Measurements from ENCODE around the gene COL3A1.

Gene COL3A1

DNA sequence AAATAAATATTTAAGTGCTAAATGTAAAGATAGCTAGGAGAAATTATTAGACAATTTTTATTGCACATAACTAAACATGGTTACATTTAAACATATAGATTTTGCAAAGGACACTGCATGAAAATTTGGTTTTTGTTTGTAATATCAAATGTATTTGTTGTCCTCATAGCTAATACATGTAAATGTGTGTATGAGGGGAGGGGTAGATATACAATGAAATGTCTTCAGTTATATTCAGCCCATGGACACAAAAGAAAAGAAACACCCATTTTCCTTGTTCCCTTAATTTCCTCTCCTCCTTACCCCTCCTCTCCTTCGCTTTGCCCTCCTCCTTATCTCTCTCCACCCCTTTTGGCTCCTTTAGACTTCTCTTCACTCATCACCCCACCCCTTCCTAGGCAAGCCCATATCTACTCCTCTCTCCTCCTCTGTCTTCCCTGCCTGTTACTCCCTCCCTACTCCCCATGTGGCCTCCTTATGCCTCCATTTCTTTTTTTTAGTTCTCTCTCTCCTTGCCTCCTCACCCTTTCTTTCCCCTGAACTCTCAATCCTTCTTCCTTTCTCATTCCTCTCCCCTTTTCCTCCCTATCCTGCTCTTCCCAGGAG, 1.4 kb downstream of the COL3A1 start:
- DNase-seq (ENCODE audit: low read depth in 2 of 2), result no peak

DNA sequence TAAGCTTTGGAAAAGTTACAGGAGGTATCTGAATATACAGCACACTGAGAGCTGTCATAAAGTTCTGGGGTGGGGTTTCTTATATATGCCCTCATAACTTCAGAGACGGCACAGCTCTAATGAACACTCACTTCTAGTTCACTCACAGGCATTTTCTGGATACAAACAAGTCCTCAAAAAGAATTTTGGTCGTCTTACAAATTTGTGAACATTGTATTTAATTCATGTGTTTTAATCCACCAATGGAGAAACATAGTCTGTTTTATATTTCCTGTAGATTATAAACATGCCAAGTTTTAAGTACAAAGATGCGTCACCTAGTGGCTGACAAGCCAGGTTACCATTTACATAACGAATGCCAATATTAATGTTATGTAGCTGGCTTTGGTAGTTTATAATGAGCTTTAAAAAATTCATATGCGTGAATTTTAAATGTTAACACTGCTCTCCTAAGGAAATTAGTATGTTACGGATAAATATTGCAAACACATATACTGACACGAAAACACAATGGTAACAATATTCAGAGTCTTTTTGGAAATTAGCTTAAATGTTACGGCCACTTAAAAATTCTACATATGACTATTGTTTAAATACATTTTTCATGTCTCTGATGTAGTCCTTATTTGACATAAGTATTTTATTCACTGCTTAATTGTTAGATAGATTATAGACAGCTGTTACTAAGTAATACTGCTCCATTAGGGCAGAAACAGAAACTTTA, 2.5 kb downstream of the COL3A1 start:
- no peak for DNase-seq (ENCODE audit: low read depth in 2 of 2)

DNA sequence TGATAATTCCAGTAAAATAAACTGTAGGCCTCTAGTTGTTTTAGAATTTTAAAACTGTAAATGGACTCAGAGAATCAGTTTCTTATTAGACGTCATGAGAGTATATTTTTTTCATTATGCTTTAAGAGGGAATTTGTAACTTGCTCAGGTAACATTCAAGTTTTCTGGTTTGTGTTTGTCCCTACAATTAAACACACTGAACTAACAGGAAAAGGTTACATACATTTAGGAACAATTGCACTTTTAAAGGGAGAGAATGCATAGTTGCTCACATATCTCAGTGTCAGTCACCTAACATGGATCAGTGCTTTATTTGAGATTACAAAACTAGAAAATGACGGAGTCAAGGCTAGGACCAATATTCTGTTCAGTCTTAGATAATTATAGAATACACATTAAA, 3.1 kb downstream of the COL3A1 start:
- no peak for DNase-seq (ENCODE audit: low read depth in 2 of 2)

DNA sequence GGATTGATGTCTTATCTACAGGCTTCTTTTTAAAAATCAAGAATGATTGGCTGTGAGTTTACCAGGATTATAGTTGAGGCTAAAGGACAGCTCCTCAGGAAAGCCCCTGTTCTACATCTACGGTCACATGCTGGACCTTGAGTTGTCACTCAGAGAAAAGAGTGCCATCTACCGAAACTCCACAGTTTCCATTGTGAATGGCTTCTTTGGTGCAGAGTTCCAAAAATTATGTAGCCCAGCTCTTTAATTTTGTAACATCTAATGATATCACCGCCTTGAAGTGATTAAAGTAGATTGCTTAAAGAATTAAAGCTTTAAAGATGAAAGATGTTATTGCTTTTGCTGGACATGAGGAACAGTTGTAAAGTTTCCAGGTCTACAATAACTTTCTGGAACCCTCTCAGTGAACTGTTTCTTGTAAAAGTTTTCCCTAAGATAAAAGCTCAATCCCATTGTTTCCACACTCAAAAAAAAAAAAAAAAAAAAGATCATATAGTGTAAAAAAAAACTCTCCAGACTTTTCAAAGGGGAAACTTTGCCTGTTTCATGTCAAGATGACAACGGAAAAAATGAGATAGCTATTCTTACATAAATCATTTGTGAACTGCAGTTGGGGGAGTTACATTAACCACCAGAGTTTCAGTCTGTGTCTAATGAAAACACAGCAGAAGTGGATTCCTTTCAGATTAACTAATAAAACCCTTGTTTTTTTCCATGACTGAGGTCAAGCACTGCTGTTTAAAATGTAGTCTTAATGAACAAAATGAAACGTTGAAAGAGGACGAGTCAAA, 4.3 kb downstream of the COL3A1 start:
- DNase-seq (ENCODE audit: low read depth in 2 of 2), result no peak

DNA sequence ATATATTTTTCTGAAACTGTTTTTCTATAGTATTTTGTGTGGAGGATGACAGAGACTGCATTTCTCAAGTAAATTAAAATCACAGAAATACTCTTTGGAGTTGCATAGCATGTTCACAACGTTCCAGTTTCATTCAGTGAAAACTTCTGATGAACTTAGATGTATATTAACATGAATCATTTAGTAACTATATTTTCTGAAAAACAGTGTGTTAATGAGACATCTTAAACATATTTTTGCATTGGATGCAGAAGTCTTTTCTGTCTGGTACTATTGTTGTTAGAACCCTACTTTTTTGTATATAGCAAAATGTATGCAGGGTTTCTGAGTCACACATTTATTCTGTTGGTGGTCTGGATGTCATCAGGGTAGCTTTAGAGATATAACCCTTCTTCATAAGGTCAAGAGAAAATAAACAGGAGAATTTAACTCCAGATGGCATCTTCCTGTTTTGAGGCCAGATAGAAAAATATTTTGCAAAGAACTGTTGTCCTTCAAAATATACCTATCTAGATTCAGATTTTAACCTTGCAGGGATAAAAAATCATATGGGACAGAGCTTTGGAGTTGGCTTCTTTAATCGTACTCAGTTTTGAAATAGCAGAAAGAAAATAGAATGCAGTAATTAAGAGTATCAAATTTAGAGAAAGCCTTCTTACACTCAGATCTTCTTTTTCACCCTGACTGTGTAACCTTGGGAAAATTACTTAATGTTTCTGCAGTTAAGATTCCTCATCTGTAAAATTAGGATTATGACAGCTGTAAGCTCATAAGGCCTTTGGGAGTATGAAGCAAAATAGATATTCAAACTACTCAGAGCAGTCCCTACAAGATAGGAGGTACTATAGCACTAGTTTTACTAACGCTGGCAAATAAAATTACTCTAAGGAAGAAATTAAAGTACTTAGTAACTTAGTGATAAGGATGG, 5.3 kb downstream of the COL3A1 start:
- no peak for DNase-seq (ENCODE audit: low read depth in 2 of 2)

DNA sequence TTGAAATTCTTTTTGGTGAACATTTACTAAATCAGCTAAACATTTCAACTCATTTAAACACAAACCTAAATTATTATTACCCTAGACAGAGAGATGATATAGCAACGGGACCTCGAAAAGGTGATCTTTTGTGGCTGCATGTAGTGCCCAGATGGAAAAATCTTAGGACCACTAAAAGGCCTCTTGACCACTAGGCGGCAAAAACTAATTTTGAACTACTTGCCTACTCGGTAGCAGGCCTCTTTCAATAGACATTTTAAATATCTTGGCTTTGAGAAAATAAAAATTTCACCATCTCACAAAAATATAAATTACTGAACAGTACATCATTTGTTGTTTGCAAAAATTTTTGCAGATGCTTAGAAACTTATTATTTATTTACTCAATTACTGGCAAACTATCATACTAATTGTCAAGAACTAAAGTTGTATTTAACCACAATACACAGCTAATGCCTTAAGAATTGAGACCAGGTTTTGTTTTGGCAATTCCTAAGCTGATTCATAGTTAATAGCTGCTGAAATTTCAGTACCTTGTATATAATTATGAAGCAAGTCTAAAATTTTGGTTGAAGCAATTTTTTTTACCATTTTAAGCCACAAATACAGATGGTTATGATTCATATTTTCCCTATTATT, 9.4 kb downstream of the COL3A1 start:
- DNase-seq (ENCODE audit: low read depth in 2 of 2), result no peak

DNA sequence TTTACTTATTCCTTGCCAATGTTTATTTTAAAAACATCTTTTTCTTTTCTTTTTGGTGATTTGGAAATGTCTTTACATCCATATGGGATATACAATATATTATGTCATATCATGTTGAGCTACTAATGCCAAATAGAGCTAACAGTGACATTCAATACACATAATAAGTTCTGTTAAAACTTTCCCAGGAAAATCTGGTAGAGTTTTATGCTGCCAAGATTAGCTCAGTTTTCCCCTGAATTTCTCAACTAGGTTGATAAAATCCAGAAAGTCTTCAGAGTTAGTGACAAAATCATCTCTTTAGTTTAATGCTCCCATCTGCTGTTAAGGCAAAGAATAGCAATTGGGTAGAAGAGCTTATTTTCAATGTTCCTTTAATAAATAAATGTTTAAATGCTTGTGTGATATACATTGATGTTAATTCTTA, 9.9 kb downstream of the COL3A1 start:
- DNase-seq (ENCODE audit: low read depth in 2 of 2), result no peak

DNA sequence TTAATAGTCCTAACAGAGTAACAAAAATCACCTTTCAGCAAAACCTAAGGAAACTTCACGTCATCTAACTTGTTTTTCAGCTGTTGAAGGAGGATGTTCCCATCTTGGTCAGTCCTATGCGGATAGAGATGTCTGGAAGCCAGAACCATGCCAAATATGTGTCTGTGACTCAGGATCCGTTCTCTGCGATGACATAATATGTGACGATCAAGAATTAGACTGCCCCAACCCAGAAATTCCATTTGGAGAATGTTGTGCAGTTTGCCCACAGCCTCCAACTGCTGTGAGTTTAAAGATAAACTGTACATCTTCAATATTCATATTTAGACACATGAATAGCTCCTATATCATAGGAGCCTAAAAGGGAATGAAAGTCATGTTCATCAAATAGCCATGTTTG, 10.5 kb downstream of the COL3A1 start:
- DNase-seq (ENCODE audit: low read depth in 2 of 2), result no peak

DNA sequence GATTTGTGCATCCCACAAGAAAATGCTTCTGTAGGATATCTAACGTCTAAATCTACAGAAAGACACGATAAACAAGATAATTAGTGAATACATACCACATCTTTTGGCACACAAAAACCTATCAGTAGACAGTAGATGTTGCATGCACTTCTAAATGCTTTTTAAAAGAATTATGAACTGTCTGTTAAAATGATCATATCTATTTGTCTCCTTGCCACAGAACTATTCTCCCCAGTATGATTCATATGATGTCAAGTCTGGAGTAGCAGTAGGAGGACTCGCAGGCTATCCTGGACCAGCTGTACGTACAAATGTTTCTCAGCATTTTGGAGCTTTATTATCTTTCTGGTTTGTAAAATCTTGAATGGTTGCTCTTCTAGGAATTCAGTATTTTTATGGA, 12.7 kb downstream of the COL3A1 start:
- DNase-seq (ENCODE audit: low read depth in 2 of 2), result no peak

DNA sequence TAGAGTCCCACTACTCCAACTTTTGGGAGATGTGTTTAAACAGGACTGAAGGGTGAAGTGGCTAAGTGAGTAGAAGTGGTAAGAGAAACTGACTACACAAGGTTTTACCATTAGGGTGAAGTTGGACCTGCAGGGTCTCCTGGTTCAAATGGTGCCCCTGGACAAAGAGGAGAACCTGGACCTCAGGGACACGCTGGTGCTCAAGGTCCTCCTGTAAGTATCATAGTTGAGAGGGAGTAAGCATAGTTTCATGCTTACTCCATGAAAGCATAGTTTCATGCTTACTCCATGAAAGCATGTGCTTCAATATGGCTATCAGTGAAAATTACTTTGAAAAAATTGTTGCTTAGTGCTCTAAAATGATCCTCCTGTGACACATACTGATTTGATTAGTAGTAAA, 19.1 kb downstream of the COL3A1 start:
- DNase-seq (ENCODE audit: low read depth in 2 of 2), result no peak

DNA sequence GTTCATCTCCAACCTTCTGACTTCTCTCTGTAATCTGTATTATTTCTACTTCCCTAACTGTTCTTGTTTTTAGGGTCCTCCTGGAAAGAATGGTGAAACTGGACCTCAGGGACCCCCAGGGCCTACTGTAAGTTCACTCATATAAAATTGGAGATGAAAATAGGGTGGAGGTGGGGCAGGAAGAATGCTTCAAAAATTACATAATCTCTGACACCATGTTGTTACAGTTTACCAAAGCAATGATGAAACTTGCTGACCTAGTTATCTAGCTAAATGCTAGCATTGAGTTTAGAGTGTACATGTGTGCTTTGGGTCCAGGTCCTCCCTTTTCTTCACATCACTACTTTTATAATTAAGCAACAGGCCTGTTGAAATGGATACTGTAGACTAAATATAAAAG, 23.1 kb downstream of the COL3A1 start:
- DNase-seq (ENCODE audit: low read depth in 2 of 2), result no peak

DNA sequence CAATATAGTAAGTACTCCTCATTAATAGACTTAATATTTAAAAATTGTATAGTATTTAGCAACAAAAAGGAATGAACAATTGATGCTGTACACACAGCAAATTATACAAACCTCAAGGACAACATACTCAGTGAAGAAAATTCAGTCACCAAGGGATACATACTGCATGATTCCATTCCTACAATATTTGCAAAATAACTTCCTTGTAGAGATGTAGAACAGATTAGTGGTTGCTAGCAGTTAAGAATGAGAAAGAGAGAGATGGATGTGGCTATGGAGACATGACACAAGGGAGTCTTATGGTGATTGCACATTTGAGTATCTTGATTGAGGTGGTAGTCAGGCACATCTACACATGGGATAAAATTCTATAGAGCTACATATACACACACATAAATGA, 26.0 kb downstream of the COL3A1 start:
- no peak for DNase-seq (ENCODE audit: low read depth in 2 of 2)

DNA sequence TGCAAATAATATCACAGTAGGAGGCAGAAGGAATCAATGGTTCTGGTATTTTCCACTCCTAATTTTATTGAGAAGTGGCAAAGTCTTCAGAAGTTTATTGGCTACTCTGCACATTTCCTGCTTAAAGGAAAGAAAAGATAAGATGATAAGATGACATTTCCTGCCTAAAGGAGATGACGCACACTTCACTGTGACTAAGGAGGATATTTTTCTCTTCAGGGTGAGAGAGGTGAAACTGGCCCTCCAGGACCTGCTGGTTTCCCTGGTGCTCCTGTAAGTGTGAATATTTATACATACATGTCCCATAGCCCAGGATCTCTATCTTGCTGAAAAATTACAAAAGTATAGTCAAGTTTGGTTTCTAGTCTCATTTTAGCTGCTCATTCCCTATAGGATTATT, 27.9 kb downstream of the COL3A1 start:
- DNase-seq (ENCODE audit: low read depth in 2 of 2), result no peak

DNA sequence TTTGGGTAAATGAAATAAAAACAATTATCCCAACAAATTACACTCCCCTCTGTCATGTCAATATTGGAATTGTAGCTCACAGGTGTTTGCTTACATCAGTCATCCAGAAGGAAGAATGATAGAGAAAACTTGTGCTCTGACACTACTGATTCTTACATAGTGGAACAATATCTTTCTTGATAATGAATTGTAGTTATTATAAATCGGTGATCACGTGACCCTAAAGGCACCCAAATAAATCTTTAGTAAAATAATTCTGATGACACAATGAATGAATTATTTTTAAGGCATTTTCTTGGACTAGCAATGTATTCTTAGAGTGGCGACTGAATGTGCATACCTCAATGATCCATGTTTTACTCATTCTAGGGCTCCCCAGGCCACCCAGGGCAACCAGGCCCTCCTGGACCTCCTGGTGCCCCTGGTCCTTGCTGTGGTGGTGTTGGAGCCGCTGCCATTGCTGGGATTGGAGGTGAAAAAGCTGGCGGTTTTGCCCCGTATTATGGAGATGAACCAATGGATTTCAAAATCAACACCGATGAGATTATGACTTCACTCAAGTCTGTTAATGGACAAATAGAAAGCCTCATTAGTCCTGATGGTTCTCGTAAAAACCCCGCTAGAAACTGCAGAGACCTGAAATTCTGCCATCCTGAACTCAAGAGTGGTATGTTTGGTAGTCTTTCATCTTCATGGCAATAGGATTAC, 34.5 kb downstream of the COL3A1 start:
- DNase-seq (ENCODE audit: low read depth in 2 of 2), result no peak

DNA sequence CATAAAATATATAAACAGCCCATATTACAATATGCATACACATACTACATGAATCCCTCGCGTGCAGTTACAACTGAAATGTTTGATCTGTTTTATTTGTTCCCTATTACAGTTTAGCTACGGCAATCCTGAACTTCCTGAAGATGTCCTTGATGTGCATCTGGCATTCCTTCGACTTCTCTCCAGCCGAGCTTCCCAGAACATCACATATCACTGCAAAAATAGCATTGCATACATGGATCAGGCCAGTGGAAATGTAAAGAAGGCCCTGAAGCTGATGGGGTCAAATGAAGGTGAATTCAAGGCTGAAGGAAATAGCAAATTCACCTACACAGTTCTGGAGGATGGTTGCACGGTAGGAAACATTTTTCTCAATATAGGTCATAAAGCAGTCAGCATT, 36.4 kb downstream of the COL3A1 start:
- no peak for DNase-seq (ENCODE audit: low read depth in 2 of 2)

DNA sequence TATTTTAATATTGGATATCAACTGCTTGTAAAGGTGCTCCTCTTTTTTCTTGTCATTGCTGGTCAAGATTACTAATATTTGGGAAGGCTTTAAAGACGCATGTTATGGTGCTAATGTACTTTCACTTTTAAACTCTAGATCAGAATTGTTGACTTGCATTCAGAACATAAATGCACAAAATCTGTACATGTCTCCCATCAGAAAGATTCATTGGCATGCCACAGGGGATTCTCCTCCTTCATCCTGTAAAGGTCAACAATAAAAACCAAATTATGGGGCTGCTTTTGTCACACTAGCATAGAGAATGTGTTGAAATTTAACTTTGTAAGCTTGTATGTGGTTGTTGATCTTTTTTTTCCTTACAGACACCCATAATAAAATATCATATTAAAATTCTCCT, 38.2 kb downstream of the COL3A1 start:
- DNase-seq (ENCODE audit: low read depth in 2 of 2), result no peak

DNA sequence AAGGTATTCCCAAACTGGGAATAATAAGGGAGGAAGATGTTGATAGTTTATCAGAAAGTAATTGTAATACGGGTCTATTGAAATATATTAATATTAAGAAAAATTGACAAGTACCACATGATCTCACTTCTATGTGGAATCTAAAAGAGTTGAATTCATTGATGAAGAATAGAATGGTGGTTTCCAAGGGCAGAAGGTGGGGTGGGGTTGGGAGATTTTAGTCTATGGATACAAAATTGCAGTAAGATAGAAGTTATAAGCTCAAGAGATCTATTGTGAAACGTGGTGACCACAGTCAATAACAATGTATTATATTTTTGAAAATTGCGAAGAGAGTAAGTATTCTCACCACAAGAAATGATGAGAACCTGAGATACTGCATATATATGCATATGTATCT, 38.9 kb downstream of the COL3A1 start:
- no peak for DNase-seq (ENCODE audit: low read depth in 2 of 2)

DNA sequence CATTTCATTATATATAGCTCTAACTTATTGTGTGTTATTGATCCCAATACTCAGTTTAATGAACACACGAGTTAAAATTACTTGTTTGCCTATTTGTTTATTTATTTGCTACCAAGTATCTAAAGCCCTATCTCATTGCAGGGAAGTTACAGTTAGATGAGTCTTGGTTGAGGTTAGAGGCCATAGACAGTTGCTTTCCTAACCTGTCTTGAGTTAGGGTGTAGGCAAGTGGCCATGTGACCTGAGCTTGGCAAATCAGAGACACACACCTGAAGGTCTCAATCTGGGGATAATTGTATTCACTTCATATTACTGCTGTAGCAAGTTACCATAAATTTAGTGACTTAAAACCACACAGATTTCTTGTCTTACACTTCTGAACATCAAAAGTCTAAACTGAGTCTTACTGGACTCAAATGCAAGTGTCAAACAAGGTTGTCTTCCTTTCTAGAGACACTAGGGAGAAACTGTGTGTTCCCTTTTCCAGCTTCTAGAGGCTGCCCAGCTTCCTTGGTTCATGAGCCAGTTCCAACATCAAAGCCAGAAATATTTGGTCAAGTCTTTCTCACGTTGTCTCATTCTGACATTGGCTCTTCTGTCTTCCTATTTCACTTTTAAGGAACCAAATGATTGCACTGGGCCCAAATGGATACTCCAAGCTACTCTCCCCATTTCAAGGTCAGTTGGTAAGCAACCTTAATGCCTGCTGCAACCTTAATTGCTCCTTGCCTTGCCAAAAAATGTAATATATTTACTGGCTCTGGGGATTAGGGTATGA, 39.7 kb downstream of the COL3A1 start:
- no peak for DNase-seq (ENCODE audit: low read depth in 2 of 2)

DNA sequence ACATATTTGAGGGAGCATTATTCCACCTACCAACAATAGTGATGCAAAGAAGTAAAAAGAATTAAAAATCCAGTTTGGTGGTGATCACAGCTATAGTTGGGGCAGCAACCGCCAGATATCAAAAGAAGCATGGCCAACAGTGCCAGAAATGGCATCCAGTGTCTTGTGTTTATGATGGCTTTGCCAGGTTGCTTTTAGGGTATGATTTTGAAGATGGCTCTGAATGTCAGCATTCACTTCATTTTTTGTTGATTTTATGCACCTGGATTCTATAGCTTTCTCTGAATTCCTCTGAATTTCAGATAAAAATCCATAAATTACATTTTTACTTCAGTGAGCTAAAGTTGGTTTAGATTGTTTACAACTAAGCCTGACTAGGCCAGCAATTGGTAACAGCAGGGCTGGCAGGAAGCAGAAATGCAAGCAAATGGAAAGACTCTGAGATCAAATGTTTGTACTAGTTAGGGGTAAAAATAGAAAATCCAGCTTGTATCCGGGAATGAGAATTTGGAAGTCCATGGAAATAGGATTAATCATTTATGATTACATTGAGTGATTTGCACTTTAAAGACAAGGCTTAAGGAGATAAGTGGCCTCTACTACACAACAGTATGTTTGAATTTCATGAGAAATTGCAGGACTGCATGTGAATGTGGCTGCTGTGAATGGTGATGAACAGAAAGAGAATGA, 40.4 kb downstream of the COL3A1 start:
- DNase-seq (ENCODE audit: low read depth in 2 of 2), result no peak

Measured in stimulated activated CD8-positive, alpha-beta memory T cell treated with anti-CD3 and anti-CD28 coated beads, Interleukin-7, amount 100 ng/mL, for 1 hour (primary cell).